ENCODE measurements around the gene GALNTL6. TPM values are rescaled to one million over a fixed set of nuclear protein-coding genes. Genes with fewer than 3 reads are reported as not detected.

The GALNTL6 gene
- total RNA-seq, 1 experiment from 2014 or later: not detected

DNA sequence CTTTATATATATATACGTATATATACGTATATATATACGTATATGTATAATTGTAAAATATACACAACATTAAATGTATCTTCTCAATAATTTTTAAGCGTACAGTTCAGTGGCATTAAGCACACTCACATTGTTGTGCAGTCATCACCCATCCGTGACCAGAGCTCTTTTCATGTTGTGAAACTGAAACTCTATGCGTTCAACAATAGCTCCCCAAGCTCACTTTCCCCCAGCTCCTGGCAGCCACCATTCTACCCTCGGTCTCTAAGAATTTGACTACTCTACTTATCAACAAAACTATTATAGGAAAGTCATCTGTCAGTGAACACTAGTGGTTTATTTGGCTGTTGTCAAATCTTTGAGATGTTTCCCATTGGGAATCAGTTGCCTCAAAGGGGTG lies 733.6 kb downstream of the GALNTL6 start:
- no peak for DNase-seq (ENCODE audit: low read depth)
- in situ Hi-C loops (cut with HindIII; ENCODE audit: low pct_unique_long_range_greater_than_20kb, low sequenced_read_pairs): no loop called here

DNA sequence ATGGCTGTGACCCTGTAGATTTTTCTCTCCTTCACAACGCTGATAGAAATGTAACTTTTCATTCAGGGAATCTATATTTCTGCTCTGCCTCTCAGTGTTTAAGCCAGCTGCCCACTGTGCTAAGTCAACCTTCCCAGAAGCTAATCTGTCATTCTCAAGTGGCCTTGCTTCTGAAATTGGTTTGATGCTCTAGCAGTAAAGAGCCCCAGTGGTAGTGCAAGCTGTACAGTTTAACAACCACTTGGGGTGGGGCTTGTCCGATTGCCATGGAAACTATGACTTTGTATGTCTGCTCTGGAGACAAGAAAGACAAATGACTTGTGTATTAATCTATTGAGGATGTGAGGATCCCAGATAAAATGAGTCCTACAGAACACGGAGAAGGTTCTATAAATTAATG lies 734.5 kb downstream of the GALNTL6 start:
- in situ Hi-C loops (cut with HindIII; ENCODE audit: low pct_unique_long_range_greater_than_20kb, low sequenced_read_pairs): no loop called here
- DNase-seq (ENCODE audit: low read depth): no peak

DNA sequence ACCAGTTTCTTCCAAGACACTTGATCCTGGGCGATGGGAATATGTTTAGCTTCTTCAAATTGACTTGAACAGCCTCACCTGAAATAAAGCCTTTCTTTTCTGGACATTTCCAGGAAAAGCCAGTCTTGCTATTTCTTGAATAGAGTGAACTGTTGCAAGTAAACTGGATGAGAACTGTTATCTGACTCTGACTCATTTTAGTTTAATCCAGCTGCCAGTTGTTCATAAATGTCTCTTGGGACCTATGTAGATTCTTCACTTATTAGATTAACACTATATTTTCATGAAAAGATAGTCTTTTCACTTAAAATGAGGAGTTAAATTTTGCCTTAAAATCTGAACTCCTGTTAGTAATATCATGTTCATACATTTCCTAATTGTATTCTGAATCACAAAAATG lies 740.0 kb downstream of the GALNTL6 start:
- in situ Hi-C loops (cut with HindIII; ENCODE audit: low pct_unique_long_range_greater_than_20kb, low sequenced_read_pairs): no loop called here

DNA sequence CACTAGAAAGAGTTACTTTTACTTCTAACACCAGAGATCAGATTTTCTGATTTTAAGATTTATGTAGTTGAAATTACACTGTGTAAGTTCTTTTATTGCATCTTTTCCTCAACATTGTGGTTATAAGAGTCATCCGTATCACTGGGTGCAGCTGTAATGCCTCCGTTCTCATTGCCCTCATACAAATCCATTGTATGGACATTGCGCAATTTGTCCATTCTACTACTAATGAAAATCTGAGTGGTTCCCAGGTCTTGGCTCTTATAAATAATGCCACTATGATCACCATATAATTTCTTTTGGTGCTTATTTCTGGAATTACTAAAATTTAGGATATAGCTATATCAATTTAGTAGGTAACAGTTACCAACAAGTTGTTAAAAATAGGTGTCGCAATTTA lies 741.4 kb downstream of the GALNTL6 start:
- no peak for DNase-seq (ENCODE audit: low read depth)
- in situ Hi-C loops (cut with HindIII; ENCODE audit: low pct_unique_long_range_greater_than_20kb, low sequenced_read_pairs): no loop called here

More for the DNA sequence above, 740.0 kb downstream of the GALNTL6 start:
- DNase-seq (ENCODE audit: low read depth): no peak

DNA sequence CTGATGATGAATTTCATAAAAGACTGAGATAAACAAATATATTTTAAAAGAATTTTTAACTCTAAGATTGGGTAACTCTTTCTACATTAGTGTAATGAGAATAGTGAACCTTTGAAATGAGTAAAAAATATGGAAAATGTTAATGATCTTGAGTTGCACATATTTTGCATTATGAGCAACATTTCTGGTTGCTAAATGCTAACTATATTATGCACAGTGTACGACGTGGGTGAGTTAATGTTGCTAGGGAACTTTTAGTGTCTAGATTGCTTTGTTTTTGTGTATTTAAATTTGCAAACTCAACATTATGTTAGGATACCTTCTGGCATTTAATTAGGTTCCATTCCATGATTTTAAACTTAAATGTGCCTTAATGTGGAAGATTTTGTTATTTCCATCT lies 742.5 kb downstream of the GALNTL6 start:
- in situ Hi-C loops (cut with HindIII; ENCODE audit: low pct_unique_long_range_greater_than_20kb, low sequenced_read_pairs): no loop called here
- DNase-seq (ENCODE audit: low read depth): no peak

DNA sequence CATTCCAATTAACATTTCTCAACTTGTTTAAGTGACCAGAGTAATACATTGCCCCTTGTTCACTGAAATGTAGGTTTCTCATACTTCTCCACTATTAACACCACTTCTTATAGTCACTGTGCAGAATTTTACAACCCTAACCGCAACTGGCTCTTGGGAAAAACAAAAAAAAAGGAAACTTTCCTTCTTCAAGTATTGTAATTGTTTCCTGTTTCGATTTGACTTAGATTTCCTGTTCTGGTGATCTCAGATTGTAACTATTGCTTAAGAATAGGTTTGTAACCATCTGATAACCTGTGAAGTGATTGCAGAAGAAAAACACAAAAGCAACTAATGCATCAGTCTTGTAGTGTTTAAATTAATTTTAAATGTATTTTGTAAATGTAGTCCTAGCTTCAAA lies 760.7 kb downstream of the GALNTL6 start:
- DNase-seq (ENCODE audit: low read depth): no peak
- in situ Hi-C loops (cut with HindIII; ENCODE audit: low pct_unique_long_range_greater_than_20kb, low sequenced_read_pairs): no loop called here

DNA sequence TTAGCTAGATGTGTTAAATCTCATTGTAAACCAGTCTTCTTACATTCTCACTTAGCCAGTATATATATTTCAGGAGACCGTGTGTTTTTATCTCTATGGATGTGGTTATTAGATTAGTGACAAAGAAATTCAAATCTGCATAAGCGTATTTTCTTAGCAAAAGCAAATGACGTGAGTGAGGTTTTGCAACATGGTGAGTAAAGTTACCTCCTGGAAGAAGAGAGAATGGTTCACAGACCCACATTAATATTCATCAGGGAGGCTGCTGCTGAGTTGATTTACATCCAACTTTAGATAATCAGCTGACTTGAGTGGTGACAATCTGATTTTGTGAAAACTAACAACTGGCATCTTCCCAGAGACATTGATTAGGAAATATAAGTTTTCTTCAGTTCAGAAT lies 765.5 kb downstream of the GALNTL6 start:
- in situ Hi-C loops (cut with HindIII; ENCODE audit: low pct_unique_long_range_greater_than_20kb, low sequenced_read_pairs): no loop called here
- DNase-seq (ENCODE audit: low read depth): no peak

DNA sequence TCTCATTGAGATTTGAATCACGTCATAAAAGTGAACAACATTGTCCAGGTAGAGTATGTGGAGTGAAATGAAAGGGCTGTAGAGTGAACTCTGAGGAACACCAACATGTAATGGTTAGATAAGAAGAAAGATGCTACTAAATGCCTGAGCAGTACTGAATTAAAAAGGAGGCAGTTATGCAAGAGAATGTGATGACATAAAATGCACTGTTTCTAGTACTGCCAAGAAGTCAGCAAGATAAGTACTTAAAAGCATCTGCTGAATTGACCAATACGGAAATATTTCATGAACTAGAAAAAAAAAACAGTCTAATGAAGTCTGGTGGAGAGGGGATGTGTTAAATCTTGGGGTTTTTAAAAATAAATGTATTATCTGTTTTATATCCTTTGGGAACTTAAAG lies 771.6 kb downstream of the GALNTL6 start:
- in situ Hi-C loops (cut with HindIII; ENCODE audit: low pct_unique_long_range_greater_than_20kb, low sequenced_read_pairs): no loop called here
- DNase-seq (ENCODE audit: low read depth): no peak

DNA sequence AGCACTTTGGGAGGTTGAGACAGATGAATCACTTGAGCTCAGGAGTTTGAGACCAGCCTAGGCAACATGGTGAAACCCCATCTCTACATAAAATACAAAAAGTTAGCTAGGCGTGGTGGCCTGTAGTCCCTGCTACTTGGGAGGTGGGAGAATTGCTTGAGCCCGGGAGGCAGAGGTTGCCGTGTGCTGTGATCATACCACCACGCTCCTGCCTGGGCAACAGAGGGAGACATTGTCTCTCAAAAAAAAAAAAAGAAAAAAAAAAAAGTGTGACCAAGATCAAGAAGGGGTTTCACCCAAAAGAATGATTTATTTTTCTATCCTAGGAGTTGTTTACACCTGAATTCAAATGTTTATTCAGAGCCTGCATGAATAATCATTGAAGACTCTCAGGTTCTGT lies 783.0 kb downstream of the GALNTL6 start:
- no peak for DNase-seq (ENCODE audit: low read depth)
- in situ Hi-C loops (cut with HindIII; ENCODE audit: low pct_unique_long_range_greater_than_20kb, low sequenced_read_pairs): no loop called here

DNA sequence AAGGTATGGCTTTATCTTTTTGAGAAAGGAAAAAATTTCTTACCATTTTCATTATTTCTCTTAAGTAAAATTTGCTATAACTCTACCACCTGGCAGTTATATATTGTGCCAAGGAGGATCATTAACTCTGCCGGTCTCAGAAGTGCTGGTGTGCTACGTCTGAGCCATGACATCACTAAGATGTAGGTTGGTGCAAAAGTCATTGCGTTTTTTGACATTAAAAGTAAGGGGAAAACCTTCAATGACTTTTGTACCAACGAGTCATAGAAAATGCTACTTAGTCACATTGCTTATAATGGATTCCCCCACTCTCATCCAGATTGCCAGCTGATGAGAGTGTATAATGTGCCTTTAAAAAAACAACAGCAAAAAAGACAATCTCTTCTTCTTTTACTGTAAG lies 786.4 kb downstream of the GALNTL6 start:
- in situ Hi-C loops (cut with HindIII; ENCODE audit: low pct_unique_long_range_greater_than_20kb, low sequenced_read_pairs): no loop called here

DNA sequence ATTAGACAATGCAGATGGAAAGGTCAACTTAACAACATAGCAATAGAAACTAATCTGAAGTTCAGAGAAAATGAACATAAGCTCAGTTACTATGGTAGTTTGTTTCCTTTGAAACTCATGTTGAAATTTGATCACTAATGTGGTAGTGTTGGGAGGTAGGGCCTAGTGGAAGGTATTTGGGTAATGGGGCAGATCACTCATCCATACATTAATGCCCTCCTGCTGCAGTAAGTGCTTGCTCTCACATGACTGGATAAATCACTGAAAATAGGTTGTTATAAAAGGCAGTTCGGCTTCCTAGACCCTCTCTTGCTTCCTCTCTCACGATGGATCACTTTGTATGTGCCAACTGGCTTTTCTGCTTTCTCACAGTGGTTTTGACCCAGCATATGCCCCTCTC lies 788.0 kb downstream of the GALNTL6 start:
- in situ Hi-C loops (cut with HindIII; ENCODE audit: low pct_unique_long_range_greater_than_20kb, low sequenced_read_pairs): no loop called here
- peak; percentile 2 for DNase-seq (ENCODE audit: low read depth)

More for the DNA sequence above, 786.4 kb downstream of the GALNTL6 start:
- no peak for DNase-seq (ENCODE audit: low read depth)

DNA sequence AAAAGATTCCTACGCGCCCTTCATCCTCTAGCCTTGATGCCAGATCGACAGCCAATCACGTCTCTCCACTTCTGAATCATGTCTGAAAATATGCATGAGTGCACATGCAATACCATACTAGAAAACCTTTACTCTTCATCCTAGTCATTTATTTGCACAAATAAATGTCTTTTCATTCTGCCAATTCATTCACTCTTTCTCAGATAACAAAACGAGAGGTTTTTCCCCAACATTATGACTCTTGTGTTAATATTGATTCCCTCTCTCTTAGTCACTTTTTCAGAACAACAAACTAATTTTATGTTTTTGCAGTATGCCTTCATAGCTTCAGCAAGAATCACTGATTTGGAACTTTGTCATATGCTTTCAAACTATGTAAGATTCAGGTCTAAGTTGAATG lies 806.0 kb downstream of the GALNTL6 start:
- in situ Hi-C loops (cut with HindIII; ENCODE audit: low pct_unique_long_range_greater_than_20kb, low sequenced_read_pairs): no loop called here

DNA sequence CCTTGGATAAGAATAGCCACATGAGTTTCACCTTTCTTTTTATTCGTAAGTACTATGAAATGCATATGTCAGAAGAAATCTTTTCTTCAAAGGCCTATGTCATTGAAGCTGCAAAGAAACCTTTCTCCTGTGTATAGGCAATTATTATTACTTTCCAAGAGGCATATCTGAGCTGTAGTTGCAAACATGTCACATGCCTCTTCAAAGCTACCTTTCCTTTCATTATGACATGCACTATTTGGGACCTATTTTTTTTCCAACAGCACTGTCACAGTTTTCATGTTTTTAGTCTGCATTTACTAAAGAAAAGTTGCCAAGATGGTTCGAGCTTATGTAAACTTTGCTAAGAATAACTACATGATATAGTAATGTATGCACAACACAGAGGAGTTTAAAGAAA lies 806.6 kb downstream of the GALNTL6 start:
- no peak for DNase-seq (ENCODE audit: low read depth)
- in situ Hi-C loops (cut with HindIII; ENCODE audit: low pct_unique_long_range_greater_than_20kb, low sequenced_read_pairs): no loop called here

More for the DNA sequence above, 806.0 kb downstream of the GALNTL6 start:
- peak; percentile 60 for DNase-seq (ENCODE audit: low read depth)

DNA sequence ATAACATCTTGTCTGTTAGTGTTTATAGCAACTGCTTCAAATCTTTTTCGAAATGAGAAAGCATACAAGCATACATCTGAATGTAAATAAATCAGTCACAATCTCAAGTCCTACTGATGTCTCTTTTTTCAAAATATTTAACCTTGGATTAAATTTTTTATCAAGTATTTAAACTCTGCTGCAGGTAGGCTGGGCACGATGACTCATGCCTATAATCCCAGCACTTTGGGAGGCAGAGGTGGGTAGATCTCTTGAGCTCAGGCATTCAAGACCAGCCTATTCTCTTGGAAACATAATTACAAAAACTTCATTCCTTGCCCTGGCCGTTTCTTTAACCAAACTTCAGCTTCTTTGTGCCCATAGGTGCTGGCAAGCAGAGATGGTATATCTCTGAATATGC lies 815.1 kb downstream of the GALNTL6 start:
- no peak for DNase-seq (ENCODE audit: low read depth)
- in situ Hi-C loops (cut with HindIII; ENCODE audit: low pct_unique_long_range_greater_than_20kb, low sequenced_read_pairs): no loop called here

DNA sequence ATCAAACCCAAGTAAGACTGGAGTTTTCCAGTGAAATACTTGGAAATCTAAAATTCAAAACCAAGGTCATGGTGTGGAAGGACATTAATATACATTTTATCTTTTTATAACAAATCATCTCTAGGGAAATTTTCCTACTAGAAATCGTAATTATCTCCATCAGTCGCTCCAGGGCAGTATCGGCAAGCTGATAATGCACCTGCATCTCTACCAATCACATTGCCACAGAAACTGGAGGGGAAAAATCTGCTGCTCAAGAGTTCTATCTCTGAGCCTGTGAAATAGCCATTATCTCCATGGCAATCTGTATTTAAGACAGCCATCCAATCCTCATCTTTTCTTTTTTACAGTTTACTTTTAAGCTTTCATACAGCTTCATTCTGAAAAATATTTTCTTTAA lies 817.1 kb downstream of the GALNTL6 start:
- no peak for DNase-seq (ENCODE audit: low read depth)
- in situ Hi-C loops (cut with HindIII; ENCODE audit: low pct_unique_long_range_greater_than_20kb, low sequenced_read_pairs): no loop called here

DNA sequence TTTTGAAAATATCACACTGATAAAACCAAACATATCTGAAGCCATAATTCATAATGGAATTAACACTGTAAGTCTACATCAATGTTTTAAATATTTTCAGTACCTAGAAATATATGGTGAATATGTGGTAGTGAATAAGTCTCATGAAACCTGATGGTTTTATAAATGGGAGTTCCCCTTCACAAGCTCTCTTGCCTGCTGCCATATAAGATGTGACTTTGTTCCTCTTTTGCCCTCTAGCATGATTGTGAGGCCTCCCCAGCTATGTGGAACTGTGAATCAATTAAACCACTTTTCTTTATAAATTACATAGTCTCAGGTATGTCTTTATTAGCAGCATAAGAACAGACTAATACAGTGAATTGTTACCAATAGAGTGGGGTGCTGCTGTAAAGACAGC lies 818.6 kb downstream of the GALNTL6 start:
- in situ Hi-C loops (cut with HindIII; ENCODE audit: low pct_unique_long_range_greater_than_20kb, low sequenced_read_pairs): no loop called here
- DNase-seq (ENCODE audit: low read depth): no peak

DNA sequence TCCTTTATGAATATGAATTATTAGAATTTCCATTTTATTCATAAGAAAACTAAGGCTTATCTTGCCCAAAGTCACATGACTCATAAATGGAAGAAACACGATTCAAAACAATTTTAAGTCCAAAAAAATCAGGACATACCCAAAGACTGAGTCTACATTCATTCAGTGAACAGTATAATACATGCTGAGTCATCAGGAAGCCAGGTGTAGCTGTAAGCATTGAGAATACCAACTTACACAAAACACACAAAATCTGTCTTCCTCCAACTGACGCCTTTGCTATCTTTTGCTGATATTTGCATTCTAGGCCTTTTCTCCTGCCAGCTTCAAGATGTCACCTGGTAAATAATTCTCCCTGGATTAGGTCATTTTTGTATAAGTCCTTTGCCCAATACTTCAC lies 835.3 kb downstream of the GALNTL6 start:
- no peak for DNase-seq (ENCODE audit: low read depth)
- in situ Hi-C loops (cut with HindIII; ENCODE audit: low pct_unique_long_range_greater_than_20kb, low sequenced_read_pairs): no loop called here

DNA sequence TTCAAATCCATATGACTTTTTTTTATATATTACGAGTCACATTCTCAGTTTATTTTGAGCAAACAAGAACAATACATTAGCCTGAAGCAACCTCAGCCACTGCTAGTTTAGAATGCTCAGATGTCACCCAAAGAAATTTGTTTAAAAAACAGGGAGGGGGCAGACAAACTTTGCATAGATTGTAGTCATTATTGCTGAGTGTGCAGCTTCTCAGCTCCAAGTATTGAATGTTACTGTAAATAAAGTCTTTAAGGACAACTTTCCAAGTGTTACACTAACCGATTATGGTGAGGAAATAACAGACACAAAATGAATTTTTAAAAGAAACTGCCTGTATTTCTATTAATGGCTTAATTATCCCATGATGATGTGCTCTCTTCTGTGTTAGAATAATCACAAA lies 835.9 kb downstream of the GALNTL6 start:
- in situ Hi-C loops (cut with HindIII; ENCODE audit: low pct_unique_long_range_greater_than_20kb, low sequenced_read_pairs): no loop called here
- DNase-seq (ENCODE audit: low read depth): no peak

DNA sequence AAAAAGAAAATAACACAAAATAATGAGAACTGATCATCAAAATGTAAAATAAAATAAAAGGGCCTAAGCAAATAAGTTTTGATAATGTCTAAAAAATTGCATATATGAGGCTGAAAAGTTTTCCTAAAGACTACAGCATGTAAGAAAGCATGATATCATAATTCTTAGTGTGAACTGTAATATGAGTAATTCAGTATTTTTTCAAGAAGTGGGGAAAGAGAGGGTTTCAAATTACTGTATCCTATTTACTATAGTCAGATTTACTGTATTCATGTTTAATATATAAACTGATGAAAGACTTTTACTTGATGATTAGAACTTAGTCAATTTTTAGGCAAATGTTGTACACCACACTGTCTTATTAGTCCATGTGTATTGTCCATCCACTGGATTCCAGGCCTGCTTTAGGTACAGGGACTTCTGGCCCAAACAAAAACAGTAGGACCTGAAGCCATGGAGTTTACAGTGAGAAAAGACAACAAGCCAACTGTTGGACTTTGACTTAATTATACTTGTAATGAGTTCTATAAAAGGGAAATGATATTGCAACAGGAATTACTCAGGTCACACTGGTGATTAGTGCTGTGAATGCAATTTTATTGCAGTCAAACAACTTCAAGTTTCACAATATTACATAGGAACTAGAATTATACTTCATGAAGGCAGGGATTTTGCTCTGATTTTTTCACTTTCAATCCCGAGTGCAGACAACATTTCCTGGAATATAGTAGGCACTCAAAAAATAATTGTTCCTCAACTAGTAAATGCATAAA lies 837.7 kb downstream of the GALNTL6 start:
- no peak for DNase-seq (ENCODE audit: low read depth)
- in situ Hi-C loops (cut with HindIII; ENCODE audit: low pct_unique_long_range_greater_than_20kb, low sequenced_read_pairs): no loop called here

DNA sequence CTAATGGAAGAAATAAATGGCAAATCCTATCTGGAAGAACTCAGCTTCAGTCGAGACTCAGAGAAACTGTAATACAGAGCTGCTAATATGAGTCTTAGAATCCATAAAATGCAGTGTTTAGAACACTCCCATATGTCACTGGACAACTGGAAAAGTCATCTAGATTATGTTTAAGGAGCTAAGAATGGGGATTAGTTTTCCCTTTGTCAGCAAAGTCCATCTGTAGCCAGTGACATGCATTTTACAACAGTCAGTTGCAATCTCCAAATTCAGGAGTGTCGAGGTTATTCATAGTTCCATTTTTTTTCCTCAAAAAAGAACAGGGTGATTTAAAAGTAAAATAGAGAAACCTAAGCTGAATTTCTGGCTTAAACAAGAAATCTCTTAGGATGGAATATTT lies 838.8 kb downstream of the GALNTL6 start:
- DNase-seq (ENCODE audit: low read depth): no peak
- in situ Hi-C loops (cut with HindIII; ENCODE audit: low pct_unique_long_range_greater_than_20kb, low sequenced_read_pairs): no loop called here

Measured in Caki2 (cell line).